ENCODE measurements around the gene USP38.
"Not testable (repeated sequence)": the region's sequence is repeated elsewhere in the genome, so short reads cannot be mapped to it uniquely, and the experiment has no call there.

Gene USP38

GRCh38 chr4:143184503-143185252 is at the start of gene USP38:
Gene USP38, plus strand, starts transcription at chr4:143184917. Its CDS starts 534 bp downstream, at chr4:143185451.
- peaks cover 70% of the 10 kb centered on the region for H3K4me1 Mint-ChIP-seq
- peaks cover 14% of the 10 kb centered on the region for H3K36me3 Mint-ChIP-seq
- H3K27me3 Mint-ChIP-seq: no peaks in the 10 kb centered on the region
- H3K9me3 Mint-ChIP-seq: no peaks in the 10 kb centered on the region
- peak within 1 kb of the TSS; percentile 96 for H3K4me3 Mint-ChIP-seq
- peak within 1 kb of the TSS; percentile 99 for H3K27ac Mint-ChIP-seq

GRCh38 chr4:143135358-143135757 is 49.4 kb upstream of the USP38 start:
- Mint-ChIP-seq H3K4me3 (no peak overlapping the region), H3K9me3 (no peaks in the 10 kb centered on the region), H3K36me3 (peaks cover 4% of the 10 kb centered on the region), H3K4me1 (no peaks in the 10 kb centered on the region), H3K27me3 (peaks cover under 1% of the 10 kb centered on the region), H3K27ac (no peak overlapping the region)

GRCh38 chr4:143140696-143141095 is 44.0 kb upstream of the USP38 start:
- no peak overlapping the region for H3K4me3 Mint-ChIP-seq
- no peaks in the 10 kb centered on the region for H3K4me1 Mint-ChIP-seq
- H3K27ac Mint-ChIP-seq: no peak overlapping the region
- H3K27me3 Mint-ChIP-seq: peaks cover 15% of the 10 kb centered on the region
- H3K9me3 Mint-ChIP-seq: peaks cover 22% of the 10 kb centered on the region
- H3K36me3 Mint-ChIP-seq: peaks cover 6% of the 10 kb centered on the region

- no peak overlapping the region for H3K27ac Mint-ChIP-seq
- peaks cover 10% of the 10 kb centered on the region for H3K36me3 Mint-ChIP-seq
- peaks cover 5% of the 10 kb centered on the region for H3K27me3 Mint-ChIP-seq
- peaks cover 52% of the 10 kb centered on the region for H3K9me3 Mint-ChIP-seq
- H3K4me1 Mint-ChIP-seq: no peaks in the 10 kb centered on the region
- H3K4me3 Mint-ChIP-seq: no peak overlapping the region
Measured at GRCh38 chr4:143148521-143148920, 36.2 kb upstream of the USP38 start.

GRCh38 chr4:143156853-143157252 is 27.9 kb upstream of the USP38 start:
- Mint-ChIP-seq H3K4me1 (no peaks in the 10 kb centered on the region), H3K36me3 (peaks cover 20% of the 10 kb centered on the region), H3K9me3 (peaks cover 56% of the 10 kb centered on the region), H3K27ac (no peak overlapping the region), H3K4me3 (no peak overlapping the region), H3K27me3 (no peaks in the 10 kb centered on the region)

GRCh38 chr4:143163614-143164013 is 21.1 kb upstream of the USP38 start:
- H3K9me3 Mint-ChIP-seq: peaks cover 8% of the 10 kb centered on the region
- no peaks in the 10 kb centered on the region for H3K4me1 Mint-ChIP-seq
- H3K4me3 Mint-ChIP-seq: no peak overlapping the region
- H3K27ac Mint-ChIP-seq: no peak overlapping the region
- H3K36me3 Mint-ChIP-seq: peaks cover 13% of the 10 kb centered on the region
- no peaks in the 10 kb centered on the region for H3K27me3 Mint-ChIP-seq

- not testable (repeated sequence) for H3K36me3 Mint-ChIP-seq
Measured at GRCh38 chr4:143166722-143167121, 18.0 kb upstream of the USP38 start.

GRCh38 chr4:143178923-143179322 is 5.8 kb upstream of the USP38 start:
- H3K4me1 Mint-ChIP-seq: peaks cover 35% of the 10 kb centered on the region
- no peak overlapping the region for H3K27ac Mint-ChIP-seq
- no peaks in the 10 kb centered on the region for H3K27me3 Mint-ChIP-seq
- H3K36me3 Mint-ChIP-seq: peaks cover 11% of the 10 kb centered on the region
- no peaks in the 10 kb centered on the region for H3K9me3 Mint-ChIP-seq
- H3K4me3 Mint-ChIP-seq: no peak overlapping the region

More at GRCh38 chr4:143166722-143167121, 18.0 kb upstream of the USP38 start:
- H3K9me3 Mint-ChIP-seq, H3K27ac Mint-ChIP-seq, H3K4me3 Mint-ChIP-seq, H3K27me3 Mint-ChIP-seq, H3K4me1 Mint-ChIP-seq: not testable (repeated sequence)

- no peaks in the 10 kb centered on the region for H3K27me3 Mint-ChIP-seq
- H3K9me3 Mint-ChIP-seq: no peaks in the 10 kb centered on the region
- peak overlapping the region; percentile 99 for H3K27ac Mint-ChIP-seq
- H3K36me3 Mint-ChIP-seq: peaks cover 9% of the 10 kb centered on the region
- peaks cover 60% of the 10 kb centered on the region for H3K4me1 Mint-ChIP-seq
- peak overlapping the region; percentile 96 for H3K4me3 Mint-ChIP-seq
Measured at GRCh38 chr4:143183513-143184216, 1.1 kb upstream of the USP38 start.

GRCh38 chr4:143184217-143184502 is 557 bp upstream of the USP38 start:
- peaks cover 11% of the 10 kb centered on the region for H3K36me3 Mint-ChIP-seq
- H3K27ac Mint-ChIP-seq: peak overlapping the region; percentile 99
- no peaks in the 10 kb centered on the region for H3K27me3 Mint-ChIP-seq
- peak overlapping the region; percentile 96 for H3K4me3 Mint-ChIP-seq
- no peaks in the 10 kb centered on the region for H3K9me3 Mint-ChIP-seq
- peaks cover 65% of the 10 kb centered on the region for H3K4me1 Mint-ChIP-seq

GRCh38 chr4:143185253-143186107 is 763 bp downstream of the USP38 start:
- peaks cover 76% of the 10 kb centered on the region for H3K4me1 Mint-ChIP-seq
- H3K9me3 Mint-ChIP-seq: no peaks in the 10 kb centered on the region
- H3K4me3 Mint-ChIP-seq: peak overlapping the region; percentile 96
- no peaks in the 10 kb centered on the region for H3K27me3 Mint-ChIP-seq
- H3K36me3 Mint-ChIP-seq: peaks cover 16% of the 10 kb centered on the region
- H3K27ac Mint-ChIP-seq: peak overlapping the region; percentile 97

- Mint-ChIP-seq H3K27ac (peak overlapping the region; percentile 97), H3K4me1 (peaks cover 76% of the 10 kb centered on the region), H3K9me3 (no peaks in the 10 kb centered on the region), H3K36me3 (peaks cover 18% of the 10 kb centered on the region), H3K4me3 (peak overlapping the region; percentile 96), H3K27me3 (no peaks in the 10 kb centered on the region)
Measured at GRCh38 chr4:143186212-143186611, 1.5 kb downstream of the USP38 start.

GRCh38 chr4:143186649-143187048 is 1.9 kb downstream of the USP38 start:
- Mint-ChIP-seq H3K4me3 (peak overlapping the region; percentile 96), H3K27me3 (no peaks in the 10 kb centered on the region), H3K27ac (peak overlapping the region; percentile 97), H3K9me3 (no peaks in the 10 kb centered on the region), H3K36me3 (peaks cover 20% of the 10 kb centered on the region), H3K4me1 (peaks cover 76% of the 10 kb centered on the region)

GRCh38 chr4:143188136-143189088 is 3.7 kb downstream of the USP38 start:
- Mint-ChIP-seq H3K36me3 (peaks cover 22% of the 10 kb centered on the region), H3K27ac (peak overlapping the region; percentile 78), H3K9me3 (no peaks in the 10 kb centered on the region), H3K4me3 (peak overlapping the region; percentile 96), H3K4me1 (peaks cover 76% of the 10 kb centered on the region), H3K27me3 (no peaks in the 10 kb centered on the region)

GRCh38 chr4:143189528-143189927 is 4.8 kb downstream of the USP38 start:
- peak overlapping the region; percentile 53 for H3K27ac Mint-ChIP-seq
- no peaks in the 10 kb centered on the region for H3K27me3 Mint-ChIP-seq
- no peaks in the 10 kb centered on the region for H3K9me3 Mint-ChIP-seq
- peak overlapping the region; percentile 96 for H3K4me3 Mint-ChIP-seq
- H3K4me1 Mint-ChIP-seq: peaks cover 67% of the 10 kb centered on the region
- H3K36me3 Mint-ChIP-seq: peaks cover 20% of the 10 kb centered on the region

Measured in activated naive CD4-positive, alpha-beta T cell treated with anti-CD3 and anti-CD28 coated beads, Interleukin-2, amount 50 U/mL, for 24 hours (primary cell).